NCI-H2171 (cell line): ENCODE data around the gene PRMT5.

Experiments
- DNase-seq: peaks from one replicate; lab custom pipeline; 2025; lab: John Stamatoyannopoulos, UW

PRMT5 gene

GRCh38 chr14:22875003-22875747, 54.0 kb downstream of the PRMT5 start:
- DNase-seq, result no peak

GRCh38 chr14:22872833-22873520, 56.2 kb downstream of the PRMT5 start:
- no peak for DNase-seq

- DNase-seq, result peak; percentile 69
These were observed 56.9 kb downstream of the PRMT5 start for GRCh38 chr14:22872033-22872832.

- DNase-seq, result peak; percentile 78
These were observed 57.7 kb downstream of the PRMT5 start, which contains the start of gene LRP10 for GRCh38 chr14:22871224-22872032. LRP10 (plus strand) TSS chr14:22871740; CDS start chr14:22872304, 564 bp downstream.

GRCh38 chr14:22870811-22871223, 58.4 kb downstream of the PRMT5 start:
- no peak for DNase-seq
